ENCODE data around the gene YIF1A.

YIF1A gene, protein sequence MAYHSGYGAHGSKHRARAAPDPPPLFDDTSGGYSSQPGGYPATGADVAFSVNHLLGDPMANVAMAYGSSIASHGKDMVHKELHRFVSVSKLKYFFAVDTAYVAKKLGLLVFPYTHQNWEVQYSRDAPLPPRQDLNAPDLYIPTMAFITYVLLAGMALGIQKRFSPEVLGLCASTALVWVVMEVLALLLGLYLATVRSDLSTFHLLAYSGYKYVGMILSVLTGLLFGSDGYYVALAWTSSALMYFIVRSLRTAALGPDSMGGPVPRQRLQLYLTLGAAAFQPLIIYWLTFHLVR

DNA sequence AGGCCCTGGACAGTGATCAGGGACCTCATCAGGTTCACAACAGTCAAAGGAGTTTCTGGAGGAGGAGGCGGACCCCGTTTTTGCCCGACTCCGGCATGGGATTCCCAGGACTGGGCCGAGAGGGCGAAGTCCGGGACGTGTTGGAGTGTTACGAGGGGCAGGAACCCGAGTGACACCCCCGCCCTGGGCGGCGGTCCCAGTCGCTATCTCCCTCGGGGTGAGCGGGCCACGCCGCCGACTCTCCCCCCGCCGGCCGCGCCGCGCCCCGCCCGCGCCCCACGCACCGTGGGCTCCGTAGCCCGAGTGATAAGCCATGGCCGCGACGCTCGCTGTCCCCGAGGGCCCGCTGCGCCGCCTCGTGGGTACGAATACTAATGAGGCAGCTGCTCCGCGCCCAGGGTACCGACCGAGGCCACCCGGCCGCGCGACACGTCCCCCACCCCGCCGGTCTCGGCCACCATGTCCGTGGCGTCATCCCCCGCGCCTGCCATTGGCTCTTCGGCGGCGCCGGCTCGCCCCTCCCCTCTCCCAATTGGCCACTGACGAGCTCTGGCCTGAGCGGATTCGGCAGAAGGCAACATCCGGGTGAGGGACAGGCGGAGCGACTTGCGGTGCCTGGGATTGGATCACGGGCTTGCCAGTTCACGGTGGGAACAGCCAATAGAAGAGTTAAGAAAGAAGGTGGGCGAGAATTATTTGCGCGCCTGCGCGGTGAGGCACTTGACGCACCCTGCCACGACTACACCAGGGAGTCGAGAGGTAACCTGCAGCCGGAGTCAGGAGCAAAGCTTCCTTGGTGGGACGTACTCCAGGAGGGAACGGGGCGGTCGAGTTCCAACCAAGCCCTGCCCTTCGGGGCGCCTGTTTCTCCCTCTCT is at the start of gene YIF1A:
TSS of gene YIF1A (minus strand) at position 473 of the 877 bp plus-strand sequence. CDS start at position 315, 158 bp downstream.
- H3K9ac ChIP-seq (ENCODE audit: low read length) = peak within 1 kb of the TSS; percentile 89
- H3K27ac ChIP-seq (ENCODE audit: low read depth, low read length) = peak within 1 kb of the TSS; percentile 90
- H3K27me3 ChIP-seq (ENCODE audit: control insufficient read depth in 1 of 2, insufficient read depth in 2 of 2, low read length in 2 of 2) = peaks cover 18 to 26% of the 10 kb centered on the region in 2 donors
- H3K4me1 ChIP-seq (ENCODE audit: insufficient read depth, low read length) = peaks cover 19% of the 10 kb centered on the region
- no peaks in the 10 kb centered on the region for H3K9me3 ChIP-seq (ENCODE audit: low read length)
- peaks cover 7% of the 10 kb centered on the region for H3K36me3 ChIP-seq (ENCODE audit: insufficient read depth, low read length)
- peak within 1 kb of the TSS; percentile 81 to 95 for H3K4me3 ChIP-seq (ENCODE audit: low read depth in 1 of 2, low read length in 2 of 2)

DNA sequence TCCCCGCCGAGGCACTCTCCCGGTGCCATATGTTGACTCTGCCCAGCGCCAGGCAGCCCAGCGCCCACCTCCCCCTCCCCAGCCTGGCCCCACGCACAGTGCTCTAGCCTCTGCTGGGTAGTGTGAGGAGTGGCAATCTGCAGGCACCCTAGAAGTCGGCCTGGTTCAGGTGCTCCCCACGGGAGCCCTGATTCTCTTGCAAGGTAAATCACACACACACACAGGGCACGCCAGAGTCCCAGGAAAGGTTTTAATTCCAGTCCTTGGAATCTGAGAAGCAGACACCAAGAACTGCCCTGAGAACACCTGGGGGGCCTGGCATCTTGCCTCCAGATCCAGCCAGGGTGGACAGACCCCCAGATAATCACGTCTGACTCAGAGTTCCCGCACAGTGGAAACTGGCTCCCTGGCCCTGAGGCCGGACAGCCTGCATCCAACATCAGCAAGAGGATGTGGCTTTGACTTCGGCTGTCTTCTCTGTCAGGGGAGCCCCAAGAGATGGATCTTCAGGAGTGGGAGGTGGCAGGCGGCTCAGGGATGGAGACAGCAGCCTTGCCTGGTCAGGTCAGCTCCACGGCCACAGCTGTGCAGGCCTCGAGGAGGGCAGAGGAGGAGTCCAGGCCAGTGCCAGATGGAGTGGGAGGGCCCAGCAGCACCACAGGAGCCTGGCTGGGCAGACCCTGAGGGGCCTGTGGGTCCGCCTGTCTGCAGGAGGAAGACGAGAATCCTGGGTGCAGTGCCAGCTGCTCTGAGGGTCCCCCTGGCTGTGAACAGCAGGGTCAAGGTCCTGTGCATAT is 48.4 kb upstream of the YIF1A start:
- Histone ChIP-seq H3K9me3 (ENCODE audit: low read length) (no peaks in the 10 kb centered on the region), H3K4me1 (ENCODE audit: insufficient read depth, low read length) (peaks cover 10% of the 10 kb centered on the region), H3K36me3 (ENCODE audit: insufficient read depth, low read length) (peaks cover 42% of the 10 kb centered on the region), H3K9ac (ENCODE audit: low read length) (no peak overlapping the region), H3K27me3 (ENCODE audit: control insufficient read depth in 1 of 2, insufficient read depth in 2 of 2, low read length in 2 of 2) (peaks cover 0 to 8% of the 10 kb centered on the region in 2 donors), H3K4me3 (ENCODE audit: low read depth in 1 of 2, low read length in 2 of 2) (no peak overlapping the region), H3K27ac (ENCODE audit: low read depth, low read length) (no peak overlapping the region)

DNA sequence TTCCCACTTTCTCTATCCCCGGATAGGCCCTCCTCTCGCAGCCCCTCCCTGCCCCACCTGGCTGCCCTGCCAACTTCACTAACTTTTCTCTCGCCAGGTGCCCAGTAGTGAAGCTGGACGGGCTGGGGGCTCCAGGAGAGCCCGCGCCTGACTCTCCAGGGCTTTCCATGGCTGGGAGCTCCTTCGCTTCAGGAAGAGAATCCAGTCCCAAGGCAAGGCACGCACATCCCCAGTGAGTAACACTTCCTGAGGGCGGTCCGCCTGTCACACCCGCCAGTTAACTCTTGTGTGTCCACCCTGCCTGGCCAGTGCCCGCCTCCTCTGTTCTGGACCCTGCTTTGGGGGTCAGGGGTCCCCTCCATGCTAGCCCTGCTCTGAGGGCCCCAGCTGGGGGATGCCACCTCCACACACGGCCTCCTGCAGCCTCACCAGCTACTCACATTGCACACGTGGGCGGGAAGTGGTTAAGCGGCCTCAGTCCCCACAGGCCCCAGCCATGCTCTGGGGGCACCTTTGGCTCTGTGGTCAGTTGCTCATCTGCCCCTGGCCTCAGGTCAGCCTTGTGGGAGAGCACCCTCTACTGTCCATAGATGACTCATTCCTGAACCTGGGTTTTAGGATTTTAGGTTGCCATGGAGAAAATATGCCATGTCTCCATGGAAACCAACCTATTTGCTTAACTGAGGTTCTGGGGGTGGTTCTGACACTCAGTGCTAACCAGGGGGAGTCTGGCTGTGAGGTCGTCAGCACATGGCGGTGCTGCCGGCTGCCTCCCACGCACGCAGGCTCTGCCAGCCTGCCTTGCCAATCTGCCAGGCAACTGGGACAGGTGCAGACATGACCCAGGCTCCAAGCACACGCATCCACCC is 47.5 kb upstream of the YIF1A start, which contains the start of gene RIN1:
TSS of gene RIN1 (minus strand) at position 201 of the 869 bp plus-strand sequence. CDS start at position 169, 32 bp downstream.
- Histone ChIP-seq H3K4me1 (ENCODE audit: insufficient read depth, low read length) (peaks cover 10% of the 10 kb centered on the region), H3K4me3 (ENCODE audit: low read depth in 1 of 2, low read length in 2 of 2) (peak within 1 kb of the TSS; percentile 43 to 63), H3K9me3 (ENCODE audit: low read length) (no peaks in the 10 kb centered on the region), H3K27ac (ENCODE audit: low read depth, low read length) (no peak within 1 kb of the TSS), H3K36me3 (ENCODE audit: insufficient read depth, low read length) (peaks cover 36% of the 10 kb centered on the region), H3K9ac (ENCODE audit: low read length) (peak within 1 kb of the TSS; percentile 25), H3K27me3 (ENCODE audit: control insufficient read depth in 1 of 2, insufficient read depth in 2 of 2, low read length in 2 of 2) (peaks cover 0 to 8% of the 10 kb centered on the region in 2 donors)

DNA sequence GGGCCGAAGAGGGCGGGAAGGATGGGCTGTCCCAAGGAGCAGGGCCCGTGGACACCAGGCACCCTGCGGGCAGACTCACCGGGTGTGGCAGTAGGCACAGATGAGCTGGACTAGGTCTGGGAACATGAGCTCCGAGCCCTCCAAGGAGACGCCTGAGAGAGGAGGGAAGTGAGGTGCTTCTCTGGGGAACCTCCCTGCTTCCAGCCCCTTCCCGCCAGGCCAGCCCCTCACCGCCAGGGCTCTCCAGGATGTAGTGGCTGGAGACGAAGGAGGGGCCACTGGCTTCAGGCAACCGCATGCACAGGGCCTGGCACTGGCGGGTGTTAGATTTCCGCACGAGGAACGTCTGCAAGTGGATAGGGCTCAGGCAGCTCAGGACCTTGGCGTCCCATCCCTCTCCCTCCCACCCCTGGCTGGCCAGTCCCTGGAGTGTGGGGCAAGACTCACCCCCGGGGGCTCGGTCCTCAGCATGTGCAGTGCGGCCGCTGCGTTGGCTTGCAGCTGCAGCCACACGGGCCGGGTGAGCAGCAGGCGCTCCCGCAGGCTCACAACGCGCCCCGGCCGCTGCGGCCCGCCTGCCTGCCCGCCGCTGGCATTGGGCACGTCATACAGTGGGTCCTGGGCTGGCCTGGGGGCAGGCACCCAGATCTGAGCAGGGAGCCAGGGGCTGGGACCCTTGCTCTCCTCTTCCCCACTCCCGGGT is 46.7 kb upstream of the YIF1A start:
- no peaks in the 10 kb centered on the region for H3K9me3 ChIP-seq (ENCODE audit: low read length)
- no peak overlapping the region for H3K27ac ChIP-seq (ENCODE audit: low read depth, low read length)
- peaks cover 0 to 8% of the 10 kb centered on the region in 2 donors for H3K27me3 ChIP-seq (ENCODE audit: control insufficient read depth in 1 of 2, insufficient read depth in 2 of 2, low read length in 2 of 2)
- H3K4me1 ChIP-seq (ENCODE audit: insufficient read depth, low read length) = peaks cover 10% of the 10 kb centered on the region
- peak overlapping the region; percentile 25 for H3K9ac ChIP-seq (ENCODE audit: low read length)
- peaks cover 29% of the 10 kb centered on the region for H3K36me3 ChIP-seq (ENCODE audit: insufficient read depth, low read length)
- H3K4me3 ChIP-seq (ENCODE audit: low read depth in 1 of 2, low read length in 2 of 2) = peak overlapping the region; percentile 43 to 63

DNA sequence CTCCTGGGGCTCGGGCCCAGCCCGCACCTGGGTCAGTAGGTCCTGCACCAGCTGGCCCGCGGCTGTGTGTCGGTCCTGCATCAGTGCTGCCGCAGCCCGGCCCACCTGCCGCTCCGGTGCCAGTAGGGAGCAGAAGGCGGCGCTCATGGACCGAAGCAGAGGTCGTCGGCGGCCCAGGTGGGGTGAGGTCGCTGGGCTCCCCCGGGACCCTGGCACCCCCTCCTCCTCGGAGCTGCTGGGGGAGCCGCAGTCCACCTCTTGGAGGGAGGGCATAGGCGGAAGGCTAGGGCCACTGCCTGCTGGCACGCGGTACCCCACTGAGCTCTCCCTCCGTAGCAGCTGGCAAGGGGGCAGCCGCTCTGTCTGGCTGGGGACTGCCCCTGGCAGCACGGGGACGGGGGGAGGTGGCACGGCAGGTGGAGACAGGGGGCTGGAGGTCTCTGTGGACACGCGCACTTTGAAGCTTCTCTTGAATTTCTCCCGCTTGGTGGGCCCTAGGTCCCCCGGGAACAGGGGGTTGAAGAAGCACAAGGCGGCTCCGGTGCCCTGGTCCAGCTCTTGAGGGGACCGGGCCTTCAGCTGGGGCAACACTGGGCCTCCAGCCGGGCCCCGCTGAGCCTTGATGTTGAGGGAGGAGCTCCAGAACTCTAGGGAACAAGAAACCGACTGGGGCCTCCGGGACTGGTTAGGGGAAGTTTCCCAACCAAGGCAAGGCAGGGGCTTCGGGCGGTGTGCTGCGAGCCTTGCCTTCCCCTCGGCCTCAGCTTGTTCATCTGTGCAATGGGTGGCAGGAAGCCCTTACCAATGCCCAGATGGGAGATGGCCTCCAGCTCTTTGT is 45.9 kb upstream of the YIF1A start:
- H3K4me3 ChIP-seq (ENCODE audit: low read depth in 1 of 2, low read length in 2 of 2) = peak overlapping the region in 1 of 2 donors; percentile 63
- no peaks in the 10 kb centered on the region for H3K9me3 ChIP-seq (ENCODE audit: low read length)
- peaks cover 0 to 8% of the 10 kb centered on the region in 2 donors for H3K27me3 ChIP-seq (ENCODE audit: control insufficient read depth in 1 of 2, insufficient read depth in 2 of 2, low read length in 2 of 2)
- no peak overlapping the region for H3K9ac ChIP-seq (ENCODE audit: low read length)
- H3K27ac ChIP-seq (ENCODE audit: low read depth, low read length) = no peak overlapping the region
- peaks cover 10% of the 10 kb centered on the region for H3K4me1 ChIP-seq (ENCODE audit: insufficient read depth, low read length)
- peaks cover 21% of the 10 kb centered on the region for H3K36me3 ChIP-seq (ENCODE audit: insufficient read depth, low read length)

DNA sequence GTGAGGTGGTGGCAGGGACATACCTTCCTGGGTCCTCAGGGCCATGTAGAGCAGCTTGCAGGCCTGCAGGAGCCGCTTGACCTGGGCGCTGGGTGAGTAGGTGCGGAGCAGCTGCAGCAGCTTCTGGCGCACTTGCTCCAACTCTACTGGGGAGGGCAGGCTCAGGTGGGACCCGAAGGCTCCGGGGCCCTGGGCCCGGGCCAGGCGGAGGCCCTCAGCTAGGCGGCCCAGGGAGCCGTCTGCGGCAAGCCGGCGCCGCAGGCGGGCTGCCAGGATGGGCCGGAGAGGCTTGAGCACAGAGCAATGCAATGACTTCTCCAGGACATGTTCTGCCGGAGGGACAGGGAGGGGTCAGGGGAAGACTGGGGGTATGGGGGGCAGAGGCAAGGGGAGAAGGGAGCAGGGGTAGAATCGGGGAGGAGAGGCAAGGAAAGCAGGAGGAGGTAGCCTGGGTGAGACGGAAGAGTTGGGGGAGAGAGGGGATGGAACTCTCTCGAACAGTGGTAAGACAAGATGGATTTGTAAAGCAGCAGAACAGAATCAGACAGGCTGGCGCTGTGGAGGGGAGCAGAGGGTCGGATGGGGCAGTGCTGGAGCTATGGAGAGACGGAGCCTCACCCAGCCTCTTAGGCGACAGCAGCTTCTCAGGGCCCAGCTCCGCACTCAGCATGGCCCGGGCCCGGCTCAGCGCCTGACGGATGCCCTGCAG is 45.1 kb upstream of the YIF1A start:
- Histone ChIP-seq H3K27ac (ENCODE audit: low read depth, low read length) (no peak overlapping the region), H3K4me3 (ENCODE audit: low read depth in 1 of 2, low read length in 2 of 2) (no peak overlapping the region), H3K9ac (ENCODE audit: low read length) (no peak overlapping the region), H3K27me3 (ENCODE audit: control insufficient read depth in 1 of 2, insufficient read depth in 2 of 2, low read length in 2 of 2) (peaks cover 0 to 8% of the 10 kb centered on the region in 2 donors), H3K9me3 (ENCODE audit: low read length) (no peaks in the 10 kb centered on the region), H3K4me1 (ENCODE audit: insufficient read depth, low read length) (peaks cover 10% of the 10 kb centered on the region), H3K36me3 (ENCODE audit: insufficient read depth, low read length) (peaks cover 13% of the 10 kb centered on the region)

DNA sequence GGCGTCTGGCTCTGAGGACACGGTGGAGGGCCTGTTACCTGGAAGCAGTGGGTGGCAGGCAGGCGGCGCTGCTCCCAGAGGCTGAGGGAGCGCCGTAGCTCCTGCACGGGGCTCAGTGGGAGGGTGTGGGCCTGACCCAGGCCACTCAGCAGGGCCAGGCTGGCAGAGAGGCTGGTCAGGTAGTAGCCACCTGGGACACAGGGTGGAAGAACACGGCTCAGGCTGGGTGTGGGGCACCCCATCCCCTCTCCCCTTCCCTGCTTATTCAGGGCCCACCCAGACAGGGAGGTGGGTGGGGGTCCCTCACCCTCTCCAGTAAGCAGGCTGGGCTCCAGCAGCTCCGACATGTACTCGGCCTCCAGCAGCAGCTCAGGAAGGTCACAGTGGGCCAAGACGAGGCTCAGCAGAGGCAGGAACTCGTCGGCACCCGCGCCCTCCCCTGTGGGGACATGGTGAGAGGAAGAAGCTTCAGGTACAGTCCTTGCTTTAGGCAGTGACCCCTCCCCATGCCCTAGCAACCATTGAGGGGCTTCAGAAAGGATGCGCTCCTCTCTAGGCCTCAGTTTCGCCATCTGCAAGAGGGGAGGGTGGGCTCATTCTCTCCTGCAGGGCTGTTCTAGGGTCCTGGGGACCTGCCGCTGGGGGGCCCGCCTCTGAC is 44.4 kb upstream of the YIF1A start:
- H3K9ac ChIP-seq (ENCODE audit: low read length) = no peak overlapping the region
- peaks cover 0 to 8% of the 10 kb centered on the region in 2 donors for H3K27me3 ChIP-seq (ENCODE audit: control insufficient read depth in 1 of 2, insufficient read depth in 2 of 2, low read length in 2 of 2)
- no peaks in the 10 kb centered on the region for H3K9me3 ChIP-seq (ENCODE audit: low read length)
- H3K27ac ChIP-seq (ENCODE audit: low read depth, low read length) = no peak overlapping the region
- H3K4me3 ChIP-seq (ENCODE audit: low read depth in 1 of 2, low read length in 2 of 2) = no peak overlapping the region
- peaks cover 6% of the 10 kb centered on the region for H3K36me3 ChIP-seq (ENCODE audit: insufficient read depth, low read length)
- peaks cover 15% of the 10 kb centered on the region for H3K4me1 ChIP-seq (ENCODE audit: insufficient read depth, low read length)

DNA sequence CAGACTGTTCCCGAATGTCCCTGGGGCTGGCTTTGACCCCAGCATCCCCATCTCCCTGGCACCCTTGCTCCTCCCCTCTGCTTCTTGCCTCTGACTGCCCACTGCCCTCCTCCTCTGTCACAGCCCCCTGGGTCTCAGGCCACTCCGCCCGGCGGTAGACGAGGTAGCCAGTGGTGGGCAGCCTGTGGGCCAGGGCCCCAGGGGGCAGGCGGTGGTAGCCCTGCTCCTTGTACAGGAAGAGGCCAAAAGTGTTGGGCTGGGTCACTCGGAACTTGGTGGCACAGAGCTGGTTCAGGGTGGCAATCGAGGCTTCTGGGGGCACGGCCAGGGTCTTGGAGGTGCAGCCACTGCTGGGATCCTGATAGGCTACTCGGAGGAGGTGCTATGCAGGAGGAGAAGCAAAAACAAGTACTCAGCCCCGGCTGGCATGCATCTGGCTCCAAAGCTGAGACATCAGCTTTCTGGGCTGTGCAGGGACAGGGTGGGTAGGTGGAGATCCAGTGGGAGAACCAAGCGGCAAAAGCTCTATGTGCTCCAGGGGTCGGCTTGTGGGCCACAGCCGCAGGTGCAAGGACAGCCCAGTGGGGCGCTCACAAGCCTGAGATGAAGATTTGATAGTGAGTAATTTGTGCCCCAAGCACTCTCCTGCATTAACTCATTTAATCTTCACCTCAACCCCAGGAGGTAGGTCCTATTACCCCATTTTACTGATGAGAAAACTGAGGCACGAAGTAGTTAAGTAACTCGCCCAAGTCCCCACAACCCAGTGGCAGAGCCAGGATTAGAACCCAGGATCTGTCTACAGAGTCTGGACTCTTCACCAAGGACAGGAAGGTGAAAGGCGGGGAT is 43.7 kb upstream of the YIF1A start:
- Histone ChIP-seq H3K27ac (ENCODE audit: low read depth, low read length) (no peak overlapping the region), H3K36me3 (ENCODE audit: insufficient read depth, low read length) (peaks cover 6% of the 10 kb centered on the region), H3K9me3 (ENCODE audit: low read length) (no peaks in the 10 kb centered on the region), H3K27me3 (ENCODE audit: control insufficient read depth in 1 of 2, insufficient read depth in 2 of 2, low read length in 2 of 2) (peaks cover 0 to 8% of the 10 kb centered on the region in 2 donors), H3K4me1 (ENCODE audit: insufficient read depth, low read length) (peaks cover 23% of the 10 kb centered on the region), H3K4me3 (ENCODE audit: low read depth in 1 of 2, low read length in 2 of 2) (no peak overlapping the region), H3K9ac (ENCODE audit: low read length) (no peak overlapping the region)

Data from muscle layer of colon (tissue), 2 donors.